ENCODE results near the gene WWP2. TPM values are rescaled to one million over a fixed set of nuclear protein-coding genes. Genes with fewer than 3 reads are reported as not detected.
A peak's percentile ranks its signal among the peaks of the same experiment; 100 is the strongest.

Gene WWP2
- total RNA-seq, 1 donor from 2014 or later: 25.7 TPM

GRCh38 chr16:69917739-69918138, 155.6 kb downstream of the WWP2 start:
- DNase-seq (ENCODE audit: low spot score in 2 of 2) (no peak), FAIRE-seq (no peak)

- FAIRE-seq (no peak), DNase-seq (ENCODE audit: low spot score in 2 of 2) (no peak)
Observed at GRCh38 chr16:69918241-69918640, 156.1 kb downstream of the WWP2 start.

DNA sequence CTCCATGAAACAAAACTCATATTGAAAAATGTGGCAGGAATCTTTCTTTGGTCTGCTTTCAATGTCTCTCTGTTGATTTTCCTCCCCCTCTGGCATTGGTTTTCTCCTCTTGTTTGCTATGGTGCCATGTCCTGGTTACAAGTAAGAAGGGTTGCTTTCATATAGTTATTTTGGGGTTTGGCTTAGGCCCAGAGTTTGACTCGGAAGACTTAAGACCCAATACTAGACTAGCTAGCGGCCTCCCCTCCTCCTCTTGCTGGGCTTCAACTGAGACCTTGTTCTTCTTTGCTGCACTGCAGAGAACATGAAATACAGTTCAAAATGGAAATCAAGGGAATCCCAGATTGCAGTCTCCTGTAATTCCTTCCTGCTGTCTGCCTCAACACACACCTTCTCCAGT, 159.0 kb downstream of the WWP2 start:
- DNase-seq (ENCODE audit: low spot score in 2 of 2) (peak in 1 of 2 donors; percentile 14), FAIRE-seq (no peak)

DNA sequence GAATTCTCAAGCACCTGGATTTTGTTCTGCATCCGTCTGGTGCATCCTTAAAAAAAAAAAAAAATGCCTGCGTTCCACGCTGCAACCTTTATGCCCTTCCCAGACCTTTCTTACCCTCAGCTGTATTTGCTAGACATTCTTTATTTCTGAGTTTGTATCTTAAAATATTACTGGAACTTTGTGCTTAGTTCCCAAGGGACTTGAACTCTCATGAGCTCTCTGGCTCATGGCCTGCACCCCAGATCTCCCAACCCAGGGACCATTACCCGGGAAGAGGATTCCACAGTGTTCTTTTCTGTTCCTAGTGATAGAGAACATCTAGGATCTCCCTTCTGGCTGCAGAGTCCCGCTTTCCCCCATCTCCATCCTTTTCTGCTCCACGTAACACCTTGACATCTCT, 160.1 kb downstream of the WWP2 start:
- FAIRE-seq: no peak
- no peak for DNase-seq (ENCODE audit: low spot score in 2 of 2)

GRCh38 chr16:69924041-69924775, 162.1 kb downstream of the WWP2 start:
- FAIRE-seq: no peak
- DNase-seq (ENCODE audit: low spot score in 2 of 2): peak in 1 of 2 donors; percentile 13

- peak in 1 of 2 donors; percentile 47 for DNase-seq (ENCODE audit: low spot score in 2 of 2)
- no peak for FAIRE-seq
Observed at GRCh38 chr16:69924777-69925191, 162.7 kb downstream of the WWP2 start.

GRCh38 chr16:69925311-69925710, 163.2 kb downstream of the WWP2 start:
- no peak for FAIRE-seq

DNA sequence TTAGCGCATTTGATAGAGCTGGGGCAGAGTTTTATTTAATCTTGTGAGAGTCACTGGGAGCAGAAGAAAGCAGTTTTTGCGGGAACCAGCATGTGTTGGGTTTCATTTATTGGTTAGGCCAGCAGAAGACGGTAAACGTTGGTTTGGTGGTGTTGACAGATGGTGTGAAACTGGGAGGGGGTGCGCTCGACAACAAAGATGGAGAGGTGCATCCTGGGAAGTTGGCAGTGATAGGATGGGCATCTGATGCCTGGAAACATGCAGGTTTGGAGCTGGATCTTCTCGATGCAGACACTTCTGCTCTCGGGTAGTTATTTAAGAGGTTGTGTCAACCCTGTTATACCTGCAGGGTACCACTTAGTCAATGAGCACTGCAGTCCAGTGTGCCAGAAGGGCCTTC, 164.1 kb downstream of the WWP2 start:
- no peak for FAIRE-seq
- DNase-seq (ENCODE audit: low spot score in 2 of 2): peak in 1 of 2 donors; percentile 14

More at GRCh38 chr16:69925311-69925710, 163.2 kb downstream of the WWP2 start:
- peak in 1 of 2 donors; percentile 8 for DNase-seq (ENCODE audit: low spot score in 2 of 2)

- DNase-seq (ENCODE audit: low spot score in 2 of 2) (peak in 1 of 2 donors; percentile 59), FAIRE-seq (no peak)
Observed at GRCh38 chr16:69927056-69927757, 165.1 kb downstream of the WWP2 start.

GRCh38 chr16:69928856-69929400, 166.8 kb downstream of the WWP2 start:
- FAIRE-seq: no peak
- DNase-seq (ENCODE audit: low spot score in 2 of 2): peak in 1 of 2 donors; percentile 7

GRCh38 chr16:69929480-69929879, 167.3 kb downstream of the WWP2 start:
- DNase-seq (ENCODE audit: low spot score in 2 of 2): peak in 1 of 2 donors; percentile 8
- FAIRE-seq: no peak

DNA sequence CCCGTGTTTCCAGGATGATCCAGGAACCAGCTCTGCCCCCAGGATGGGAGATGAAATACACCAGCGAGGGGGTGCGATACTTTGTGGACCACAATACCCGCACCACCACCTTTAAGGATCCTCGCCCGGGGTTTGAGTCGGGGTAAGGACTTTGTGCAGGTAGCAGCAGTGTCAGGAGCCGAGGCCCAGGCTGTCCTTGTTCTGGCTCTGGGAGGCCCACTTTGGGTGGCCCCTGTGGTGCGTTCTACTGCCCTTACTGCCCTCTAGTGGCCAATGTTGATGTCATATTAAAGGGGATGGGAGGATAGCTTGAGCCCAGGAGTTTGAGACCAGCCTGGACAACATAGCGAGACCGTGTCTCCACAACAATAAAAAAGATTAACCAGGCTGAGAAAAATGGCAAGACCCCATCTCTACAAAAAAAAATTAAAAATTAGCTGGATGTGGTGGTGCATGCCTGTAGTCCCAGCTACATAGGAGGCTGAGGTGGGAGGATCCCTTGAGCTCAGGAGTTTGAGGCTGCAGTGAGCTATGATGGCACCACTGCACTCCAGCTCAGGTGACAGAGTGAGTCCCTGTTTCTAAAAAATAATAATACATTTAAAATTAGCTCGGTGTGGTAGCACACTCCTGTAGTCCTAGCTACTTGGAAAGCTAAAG, 168.1 kb downstream of the WWP2 start:
- DNase-seq (ENCODE audit: low spot score in 2 of 2) (peak; percentile 63 to 73), FAIRE-seq (no peak)

- no peak for DNase-seq (ENCODE audit: low spot score in 2 of 2)
- FAIRE-seq: no peak
Observed at GRCh38 chr16:69931631-69932030, 169.5 kb downstream of the WWP2 start.

- FAIRE-seq: no peak
- DNase-seq (ENCODE audit: low spot score in 2 of 2): peak; percentile 40 to 63
Observed at GRCh38 chr16:69932228-69932627, 170.1 kb downstream of the WWP2 start.

DNA sequence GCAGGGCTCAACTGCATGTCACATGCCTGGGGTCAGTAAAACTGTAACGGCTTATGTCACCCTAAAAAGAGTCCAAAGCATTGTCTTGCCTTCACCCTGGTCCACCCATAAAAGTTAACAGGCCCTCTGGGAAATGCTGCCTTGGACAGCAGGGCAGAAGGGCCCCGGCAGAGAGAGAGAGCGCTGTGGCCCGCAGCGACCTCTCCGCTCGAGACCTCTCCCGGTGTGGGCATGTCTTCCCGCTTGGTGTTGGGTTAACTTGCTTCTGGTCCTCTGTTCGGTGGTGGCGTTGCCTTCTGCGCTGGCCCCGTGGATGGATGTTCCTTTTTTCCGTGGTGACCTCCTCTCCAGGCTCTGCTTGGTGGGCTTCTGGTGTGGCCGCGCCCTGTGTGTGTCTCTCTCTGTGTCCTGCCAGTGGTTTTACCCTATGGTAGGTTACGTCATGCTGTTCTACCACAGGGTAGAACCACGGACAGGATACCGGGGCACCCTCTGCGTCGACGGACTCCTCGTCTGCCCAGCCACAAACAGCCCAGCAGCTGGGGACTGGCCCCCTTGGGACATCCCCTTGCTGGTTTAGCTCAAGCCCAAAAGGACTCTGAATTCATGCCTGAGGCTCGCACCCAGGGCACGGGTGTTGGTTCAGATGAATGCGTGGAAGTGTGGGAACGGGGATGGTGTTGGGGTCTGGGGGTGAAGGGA, 170.7 kb downstream of the WWP2 start:
- FAIRE-seq (no peak), DNase-seq (ENCODE audit: low spot score in 2 of 2) (peak in 1 of 2 donors; percentile 9)

DNA sequence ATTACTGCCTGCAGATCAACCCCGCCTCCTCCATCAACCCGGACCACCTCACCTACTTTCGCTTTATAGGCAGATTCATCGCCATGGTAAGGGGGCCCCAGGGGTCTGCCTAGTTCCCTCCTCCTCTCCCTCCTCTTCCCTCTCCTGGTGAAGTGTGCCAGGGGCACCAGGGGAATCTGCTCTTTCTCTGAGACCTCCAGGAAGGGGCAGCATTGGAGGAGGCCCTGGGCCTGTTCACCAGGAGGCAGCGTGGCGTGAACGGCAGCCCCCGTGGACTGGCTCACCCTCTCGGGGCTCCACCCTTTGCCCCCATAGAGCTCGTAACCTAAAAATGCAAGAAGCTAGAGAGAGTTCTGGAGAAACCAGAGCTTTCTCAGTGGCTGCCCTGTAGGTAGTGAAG, 171.9 kb downstream of the WWP2 start:
- FAIRE-seq: no peak
- no peak for DNase-seq (ENCODE audit: low spot score in 2 of 2)

DNA sequence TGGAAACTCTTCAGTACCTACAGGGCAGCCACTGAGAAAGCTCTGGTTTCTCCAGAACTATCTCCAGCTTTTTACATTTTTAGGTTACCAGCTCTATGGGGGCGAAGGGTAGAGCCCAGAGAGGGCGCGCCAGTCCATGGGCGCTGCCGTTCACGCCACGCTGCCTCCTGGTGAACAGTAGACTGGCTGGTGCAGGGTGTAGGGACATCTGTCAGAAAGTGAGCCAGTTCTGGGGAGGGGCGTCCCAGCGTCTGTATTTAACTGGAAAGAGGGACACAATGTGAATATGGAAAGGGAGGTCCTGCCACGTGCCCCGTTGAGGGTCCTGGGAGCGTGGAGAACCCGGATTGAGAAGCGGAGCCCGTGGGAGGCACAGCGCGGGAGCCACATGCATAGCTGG, 172.6 kb downstream of the WWP2 start:
- FAIRE-seq: no peak
- DNase-seq (ENCODE audit: low spot score in 2 of 2): no peak

- DNase-seq (ENCODE audit: low spot score in 2 of 2) (peak; percentile 4 to 47), FAIRE-seq (no peak)
Observed at GRCh38 chr16:69935278-69935711, 173.2 kb downstream of the WWP2 start.

DNA sequence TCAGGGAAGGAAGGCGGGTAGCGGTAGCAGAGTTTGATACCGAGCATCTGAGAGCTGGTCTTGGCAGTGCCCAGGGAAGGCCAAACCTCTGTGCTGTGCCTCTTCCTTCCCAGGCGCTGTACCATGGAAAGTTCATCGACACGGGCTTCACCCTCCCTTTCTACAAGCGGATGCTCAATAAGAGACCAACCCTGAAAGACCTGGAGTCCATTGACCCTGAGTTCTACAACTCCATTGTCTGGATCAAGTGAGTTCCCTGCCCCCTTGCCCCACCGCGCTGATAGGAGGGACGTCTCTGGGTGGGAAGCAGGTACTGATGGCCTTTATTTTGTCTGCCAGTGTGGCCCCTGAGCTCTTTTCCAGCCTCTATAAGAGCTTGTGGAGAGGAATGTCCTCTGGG, 173.6 kb downstream of the WWP2 start:
- no peak for FAIRE-seq

GRCh38 chr16:69936252-69936651, 174.1 kb downstream of the WWP2 start:
- FAIRE-seq: no peak
- DNase-seq (ENCODE audit: low spot score in 2 of 2): peak; percentile 4 to 6

More for the DNA sequence above, 173.6 kb downstream of the WWP2 start:
- DNase-seq (ENCODE audit: low spot score in 2 of 2): peak in 1 of 2 donors; percentile 4
